Measurements from ENCODE around the gene NPTX2.

Gene NPTX2

GRCh38 chr7:98664882-98665281 lies 47.8 kb downstream of the NPTX2 start:
- no peak overlapping the region for H3K4me3 ChIP-seq (ENCODE audit: low read depth, low read length)
- no peak for TF ChIP-seq CTCF (IDR thresholded peaks at IDR 0.05; ENCODE audit: control insufficient read depth, extremely low read depth, insufficient read depth)
- no peak for DNase-seq (ENCODE audit: low read depth)

GRCh38 chr7:98668255-98668654 lies 51.2 kb downstream of the NPTX2 start:
- no peak for DNase-seq (ENCODE audit: low read depth)
- no peak for TF ChIP-seq CTCF (IDR thresholded peaks at IDR 0.05; ENCODE audit: control insufficient read depth, extremely low read depth, insufficient read depth)
- H3K4me3 ChIP-seq (ENCODE audit: low read depth, low read length): no peak overlapping the region

GRCh38 chr7:98669329-98670000 lies 52.4 kb downstream of the NPTX2 start:
- no peak overlapping the region for H3K4me3 ChIP-seq (ENCODE audit: low read depth, low read length)
- DNase-seq (ENCODE audit: low read depth): no peak
- TF ChIP-seq CTCF (IDR thresholded peaks at IDR 0.05; ENCODE audit: control insufficient read depth, extremely low read depth, insufficient read depth): no peak

GRCh38 chr7:98670186-98670585 lies 53.1 kb downstream of the NPTX2 start:
- no peak for TF ChIP-seq CTCF (IDR thresholded peaks at IDR 0.05; ENCODE audit: control insufficient read depth, extremely low read depth, insufficient read depth)
- no peak overlapping the region for H3K4me3 ChIP-seq (ENCODE audit: low read depth, low read length)
- no peak for DNase-seq (ENCODE audit: low read depth)

- DNase-seq (ENCODE audit: low read depth): no peak
- no peak for TF ChIP-seq CTCF (IDR thresholded peaks at IDR 0.05; ENCODE audit: control insufficient read depth, extremely low read depth, insufficient read depth)
- no peak overlapping the region for H3K4me3 ChIP-seq (ENCODE audit: low read depth, low read length)
Measured at GRCh38 chr7:98671733-98672331, 54.7 kb downstream of the NPTX2 start.

GRCh38 chr7:98674461-98674860 lies 57.4 kb downstream of the NPTX2 start:
- no peak overlapping the region for H3K4me3 ChIP-seq (ENCODE audit: low read depth, low read length)
- no peak for TF ChIP-seq CTCF (IDR thresholded peaks at IDR 0.05; ENCODE audit: control insufficient read depth, extremely low read depth, insufficient read depth)
- no peak for DNase-seq (ENCODE audit: low read depth)

GRCh38 chr7:98674881-98675280 lies 57.8 kb downstream of the NPTX2 start:
- no peak for DNase-seq (ENCODE audit: low read depth)
- TF ChIP-seq CTCF (IDR thresholded peaks at IDR 0.05; ENCODE audit: control insufficient read depth, extremely low read depth, insufficient read depth): no peak
- no peak overlapping the region for H3K4me3 ChIP-seq (ENCODE audit: low read depth, low read length)
